NCI-H2081 (cell line): ENCODE data around the gene PSME3IP1.
A peak's percentile ranks its signal among the peaks of the same experiment; 100 is the strongest.

Experiments
- DNase-seq, 2 experiments: peaks; one replicate each; lab custom pipeline; 2025; lab: John Stamatoyannopoulos, UW

The PSME3IP1 gene

GRCh38 chr16:57144027-57144426 is 41.8 kb downstream of the PSME3IP1 start:
- DNase-seq, result no peak

- no peak for DNase-seq
These were observed 42.5 kb downstream of the PSME3IP1 start for GRCh38 chr16:57143149-57143921.

GRCh38 chr16:57141822-57142631 is 43.8 kb downstream of the PSME3IP1 start:
- DNase-seq, result peak in 1 of 2 experiments; percentile 15

GRCh38 chr16:57140931-57141668 is 44.7 kb downstream of the PSME3IP1 start:
- no peak for DNase-seq

GRCh38 chr16:57138281-57138935 is 47.4 kb downstream of the PSME3IP1 start:
- DNase-seq, result no peak

- no peak for DNase-seq
These were observed 48.1 kb downstream of the PSME3IP1 start for GRCh38 chr16:57137566-57138273.

GRCh38 chr16:57137043-57137442 is 48.8 kb downstream of the PSME3IP1 start:
- DNase-seq, result no peak

- DNase-seq, result peak; percentile 45 to 83
These were observed 50.9 kb downstream of the PSME3IP1 start for GRCh38 chr16:57134982-57135381.

- no peak for DNase-seq
These were observed 52.0 kb downstream of the PSME3IP1 start for GRCh38 chr16:57133886-57134285.

- DNase-seq, result no peak
These were observed 52.8 kb downstream of the PSME3IP1 start for GRCh38 chr16:57133031-57133430.

- no peak for DNase-seq
These were observed 53.4 kb downstream of the PSME3IP1 start for GRCh38 chr16:57132470-57132869.

GRCh38 chr16:57131351-57131970 is 54.4 kb downstream of the PSME3IP1 start:
- DNase-seq, result no peak

GRCh38 chr16:57130950-57131321 is 54.9 kb downstream of the PSME3IP1 start:
- DNase-seq, result no peak

GRCh38 chr16:57128771-57129389 is 57.0 kb downstream of the PSME3IP1 start:
- no peak for DNase-seq

GRCh38 chr16:57127836-57128235 is 58.0 kb downstream of the PSME3IP1 start:
- DNase-seq, result no peak

GRCh38 chr16:57127037-57127763 is 58.6 kb downstream of the PSME3IP1 start:
- no peak for DNase-seq

GRCh38 chr16:57126411-57126810 is 59.4 kb downstream of the PSME3IP1 start:
- DNase-seq, result no peak

GRCh38 chr16:57125969-57126368 is 59.9 kb downstream of the PSME3IP1 start:
- no peak for DNase-seq

- DNase-seq, result no peak
These were observed 60.5 kb downstream of the PSME3IP1 start for GRCh38 chr16:57125376-57125775.
